HG03139 (cell line): Measurements from ENCODE around the gene SPATA2L.
A peak's percentile ranks its signal among the peaks of the same experiment; 100 is the strongest.
"Not testable (repeated sequence)": the region's sequence is repeated elsewhere in the genome, so short reads cannot be mapped to it uniquely, and the experiment has no call there.

ENCODE experiments used
- ATAC-seq: cut with Tn5 transposase; IDR thresholded peaks from one replicate; pipeline ENCODE4 v1.9.1; 2021; ENCODE audit not compliant: unreplicated experiment

Gene SPATA2L

DNA sequence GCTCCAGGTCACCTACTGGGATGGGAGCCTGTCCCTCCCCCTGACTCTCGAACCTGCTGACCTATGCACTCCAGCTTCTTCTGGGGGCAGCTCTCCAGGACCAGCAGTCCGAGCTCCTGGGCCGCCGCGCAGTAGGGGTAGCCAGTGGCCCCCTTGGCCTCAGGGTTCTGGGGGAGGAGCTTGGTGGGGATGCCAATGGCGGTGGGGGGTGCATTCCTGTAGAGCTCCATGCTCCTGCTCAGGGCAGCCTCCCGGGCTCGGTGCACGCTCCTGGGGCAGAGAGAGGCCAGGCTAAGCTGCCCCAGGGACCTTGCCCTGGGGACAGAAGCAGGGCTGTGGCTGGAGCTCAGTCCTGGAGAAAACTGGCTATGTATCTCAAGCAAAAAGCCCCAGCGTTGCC is 7.7 kb upstream of the SPATA2L start:
- no peak for ATAC-seq

DNA sequence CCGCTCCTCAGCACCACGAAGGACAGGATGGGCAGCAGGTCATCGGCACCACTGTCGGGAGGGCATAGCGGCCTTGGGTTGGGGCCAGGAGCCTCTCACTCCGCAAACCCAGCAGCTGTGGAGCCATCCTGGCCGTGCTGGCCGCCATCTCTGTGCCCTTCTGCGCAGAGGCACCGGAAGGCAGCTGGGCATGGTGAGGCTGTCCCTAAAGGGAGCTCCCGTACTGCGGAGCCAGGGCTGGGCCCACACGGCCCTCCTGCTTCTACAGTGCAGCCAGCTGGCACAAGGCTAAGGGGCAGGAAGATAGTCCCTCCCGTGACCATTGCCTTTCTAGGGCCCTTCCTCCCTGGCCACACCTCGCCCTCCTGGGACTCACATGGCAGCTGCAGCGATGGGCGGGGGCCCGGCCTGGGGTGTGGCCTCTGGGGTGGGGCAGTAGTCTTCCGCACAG is 7.0 kb upstream of the SPATA2L start:
- ATAC-seq, result no peak

DNA sequence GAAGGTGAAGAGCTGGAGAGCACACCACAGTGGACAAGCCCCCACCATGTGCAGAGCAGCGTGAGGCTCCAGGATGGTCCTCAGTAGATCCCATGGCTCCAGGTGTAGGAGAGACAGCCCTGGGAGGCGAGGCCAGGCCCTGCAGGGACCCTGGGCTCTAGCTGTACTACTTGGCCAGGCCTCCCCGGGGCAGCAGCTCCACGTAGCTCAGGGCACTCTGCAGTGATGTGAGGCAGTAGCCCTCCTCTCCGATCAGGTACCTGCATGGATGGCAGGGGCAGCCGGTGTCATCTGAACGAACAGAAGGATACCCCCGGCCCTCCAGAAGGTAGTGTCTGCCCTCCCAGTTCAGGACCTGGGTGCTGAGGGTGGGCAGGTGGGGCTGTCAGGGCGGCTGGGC is 6.2 kb upstream of the SPATA2L start:
- ATAC-seq, result no peak

DNA sequence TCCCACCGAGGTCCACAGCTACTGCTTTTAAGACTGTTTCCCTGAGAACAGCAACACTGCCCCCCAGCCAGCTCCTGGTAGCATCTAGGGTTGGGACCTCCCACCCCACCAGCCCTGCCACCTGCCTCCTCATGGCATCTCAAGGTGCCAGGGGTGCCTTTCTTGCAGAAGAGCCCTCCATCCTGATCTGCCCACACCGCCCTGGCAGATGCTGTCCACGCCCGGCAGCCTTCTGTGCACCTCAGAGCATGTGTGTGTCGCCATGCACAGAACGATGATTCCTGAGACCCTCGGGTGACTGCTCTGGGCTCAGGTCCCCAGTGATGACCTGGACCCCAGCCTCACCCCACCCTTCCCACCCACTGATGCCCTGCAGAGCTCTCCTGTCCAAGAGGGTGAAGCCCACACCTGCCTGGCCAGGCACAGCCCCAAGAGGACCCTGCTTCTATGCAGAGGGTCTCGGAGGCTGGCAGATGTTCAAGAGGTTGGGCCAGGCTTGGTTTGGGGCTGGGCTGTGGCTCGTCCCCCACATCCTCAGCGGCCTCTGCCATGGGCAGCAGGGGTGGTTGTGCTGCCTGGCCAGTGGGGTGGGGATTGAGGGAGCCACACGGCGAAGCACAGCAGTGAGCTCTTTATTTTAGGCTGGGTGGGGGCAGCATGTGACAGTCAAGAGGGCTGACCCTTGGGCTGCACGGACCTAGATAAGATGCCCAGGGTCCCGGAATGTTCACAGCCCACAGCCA is 5.2 kb upstream of the SPATA2L start:
- ATAC-seq, result no peak

DNA sequence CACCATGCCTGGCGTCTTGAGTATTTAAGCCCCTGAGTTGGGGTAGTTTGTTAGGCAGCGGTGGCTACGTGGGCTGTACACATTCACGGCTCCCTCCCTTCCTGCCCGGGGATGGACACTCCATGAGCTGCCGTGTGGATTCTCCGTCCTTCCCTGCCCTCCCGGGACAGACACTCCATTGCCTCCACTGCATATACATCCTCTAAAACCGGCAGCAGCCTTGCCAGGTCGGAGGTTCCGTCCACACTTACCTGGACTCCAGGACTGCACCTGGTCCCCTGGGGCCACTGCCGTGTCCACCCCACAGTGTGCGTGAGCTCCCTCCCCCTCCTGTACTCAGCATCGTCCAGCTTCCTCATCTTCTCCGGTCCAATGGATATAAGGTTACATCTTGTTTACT is 3.5 kb upstream of the SPATA2L start:
- ATAC-seq, result no peak

DNA sequence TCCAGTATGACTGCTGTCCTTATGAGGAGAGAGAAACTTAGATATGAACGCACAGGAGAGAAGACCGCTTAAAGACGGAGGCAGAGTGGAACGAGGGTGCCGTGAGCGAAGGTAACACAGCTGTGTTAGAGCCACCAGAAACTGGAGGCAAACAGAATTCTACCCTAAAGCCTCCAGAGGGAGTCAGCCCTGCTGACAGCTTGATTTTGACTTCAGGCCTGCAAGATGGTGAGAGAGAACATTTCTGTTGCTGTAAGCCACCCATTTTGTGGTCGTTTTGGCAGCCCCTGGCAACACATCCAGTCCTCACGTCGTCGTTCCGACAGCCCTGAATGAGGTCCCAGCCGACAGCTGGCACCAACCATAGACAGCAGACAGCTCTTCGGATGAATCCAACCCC is 2.8 kb upstream of the SPATA2L start:
- ATAC-seq, result no peak

DNA sequence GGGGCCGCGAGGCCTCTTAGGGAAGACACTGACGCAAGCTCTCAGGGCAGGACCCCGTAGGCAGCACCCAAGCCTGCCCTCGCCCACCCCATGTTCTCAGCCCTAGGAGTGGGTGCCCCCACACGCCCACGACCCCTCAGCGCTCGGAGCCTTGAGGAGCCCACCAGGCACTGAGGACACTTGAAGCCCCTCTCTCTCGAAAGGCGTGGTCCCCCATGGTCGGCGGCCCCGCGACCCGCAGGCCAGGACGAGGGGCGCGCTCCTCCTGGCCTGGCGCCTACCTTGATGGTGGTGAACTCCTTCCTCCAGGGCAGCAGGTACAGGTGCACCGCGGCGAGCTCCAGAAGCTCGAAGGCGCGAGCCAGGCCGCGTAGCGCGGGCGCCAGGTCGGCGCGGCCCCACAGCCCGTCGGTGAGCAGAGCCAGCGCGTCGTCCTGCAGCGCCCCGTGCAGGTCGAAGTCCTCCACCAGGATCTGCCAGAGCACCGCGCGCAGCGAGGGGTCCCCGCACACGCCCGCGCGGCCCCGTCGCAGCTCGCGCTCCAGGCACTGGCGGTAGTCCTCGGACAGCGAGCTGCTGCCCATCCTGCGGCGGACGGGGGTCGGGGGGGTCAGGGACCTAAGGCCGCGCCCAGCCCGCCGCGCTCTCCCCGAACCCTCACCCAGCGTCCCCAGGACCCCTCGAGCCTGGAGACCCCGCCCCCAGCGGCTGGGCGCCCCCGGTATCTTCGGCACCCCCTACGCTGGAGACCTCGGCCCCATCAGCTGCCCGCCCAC is 668 bp downstream of the SPATA2L start:
- ATAC-seq, result peak; percentile 17

DNA sequence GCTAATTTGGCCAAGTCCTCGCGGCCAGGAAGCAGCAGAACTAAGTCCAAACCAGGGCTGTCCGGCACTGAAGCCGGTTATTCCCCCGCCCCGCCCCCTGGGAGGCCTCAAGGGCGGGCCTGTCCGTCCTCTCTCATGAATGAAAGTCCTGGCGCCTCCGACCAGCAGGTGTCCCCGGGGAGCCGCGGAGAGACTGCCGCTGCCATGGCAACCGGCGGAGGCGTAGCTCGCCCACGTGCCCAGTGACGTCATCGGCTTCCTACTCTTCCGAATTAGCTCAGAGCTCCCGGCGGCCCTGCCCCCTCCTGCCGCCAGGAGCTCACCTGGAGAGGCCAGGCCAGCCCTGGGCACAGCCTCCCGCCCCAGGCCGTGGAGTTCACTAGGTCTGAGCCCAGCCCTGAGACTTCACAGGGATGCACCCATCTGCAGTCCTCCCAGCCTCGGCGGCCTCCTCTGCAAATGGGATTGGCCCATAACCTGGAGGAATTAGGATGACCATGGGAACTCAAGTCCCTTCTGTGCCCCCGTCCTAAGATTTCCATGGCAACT is 1.3 kb downstream of the SPATA2L start:
- peak; percentile 42 for ATAC-seq

DNA sequence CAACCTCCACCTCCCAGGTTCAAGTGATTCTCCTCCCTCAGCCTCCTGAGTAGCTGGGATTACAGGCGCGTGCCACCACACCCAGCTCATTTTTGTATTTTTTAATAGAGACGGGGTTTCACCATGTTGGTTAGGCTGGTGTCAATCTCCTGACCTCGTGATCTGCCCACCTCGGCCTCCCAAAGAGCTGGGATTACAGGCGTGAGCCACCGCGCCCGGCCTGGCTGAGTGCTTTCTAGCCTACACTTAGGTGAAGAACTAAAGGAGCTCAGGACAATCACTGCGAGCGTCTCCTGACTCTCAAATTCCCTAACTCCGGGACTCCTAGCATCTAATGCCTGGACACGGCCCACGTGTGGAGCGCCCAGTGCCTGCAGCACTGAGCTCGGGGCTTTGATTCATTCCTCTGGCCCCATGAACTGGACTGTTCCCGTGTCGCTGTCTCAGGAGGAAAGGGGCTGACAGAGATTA is 1.8 kb downstream of the SPATA2L start:
- not testable (repeated sequence) for ATAC-seq

DNA sequence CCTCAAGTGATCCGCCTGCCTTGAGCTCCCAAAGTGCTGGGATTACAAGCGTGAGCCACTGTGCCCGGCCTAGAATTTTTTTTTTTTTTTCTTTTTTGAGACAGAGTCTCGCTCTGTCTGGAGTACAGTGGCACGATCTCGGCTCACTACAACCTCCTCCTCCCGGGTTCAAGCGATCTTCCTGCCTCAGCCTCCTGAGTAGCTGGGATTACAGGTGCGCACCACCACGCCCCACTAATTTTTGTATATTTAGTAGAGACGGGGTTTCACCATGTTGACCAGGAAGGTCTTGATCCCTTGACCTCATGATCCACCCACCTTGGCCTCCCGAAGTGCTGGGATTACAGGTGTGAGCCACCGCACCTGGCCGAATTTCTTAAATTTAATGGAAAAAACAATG is 2.8 kb downstream of the SPATA2L start:
- ATAC-seq, result not testable (repeated sequence)

DNA sequence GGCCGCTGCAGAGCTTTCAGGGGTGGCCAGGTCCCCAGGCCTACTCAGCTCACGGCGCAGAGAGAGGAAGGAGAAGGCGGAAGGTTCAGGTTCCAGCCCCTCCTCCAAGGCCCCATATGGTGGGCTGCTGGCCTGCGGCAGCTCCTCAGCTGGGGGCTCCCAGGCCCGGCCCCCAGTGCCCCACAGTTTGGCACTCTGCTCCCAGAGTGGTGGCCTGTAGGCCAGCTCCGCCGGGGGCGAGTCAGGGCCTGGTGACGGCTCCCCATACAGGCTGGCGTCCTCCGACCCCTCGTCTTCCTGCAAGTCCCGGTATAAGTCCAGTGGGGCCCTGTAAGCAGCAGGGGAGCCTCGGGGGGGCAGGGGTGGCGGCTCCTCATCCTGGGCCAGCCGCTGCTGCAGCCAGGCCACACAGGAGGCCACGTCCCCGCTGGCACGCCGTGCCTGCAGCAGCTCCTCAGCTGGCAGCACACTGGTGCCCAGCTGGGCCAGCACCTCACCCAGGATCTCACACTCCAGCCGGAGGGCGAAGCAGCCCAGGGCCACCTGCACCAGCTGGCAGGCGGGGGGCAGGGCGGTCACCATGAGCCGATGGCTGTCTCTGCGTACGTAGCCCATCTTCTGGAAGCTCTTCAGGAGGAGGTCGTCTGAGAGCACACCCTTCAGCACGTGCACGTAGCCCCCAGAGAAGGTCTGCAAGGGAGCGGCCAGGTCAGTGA is 3.7 kb downstream of the SPATA2L start:
- ATAC-seq, result no peak

DNA sequence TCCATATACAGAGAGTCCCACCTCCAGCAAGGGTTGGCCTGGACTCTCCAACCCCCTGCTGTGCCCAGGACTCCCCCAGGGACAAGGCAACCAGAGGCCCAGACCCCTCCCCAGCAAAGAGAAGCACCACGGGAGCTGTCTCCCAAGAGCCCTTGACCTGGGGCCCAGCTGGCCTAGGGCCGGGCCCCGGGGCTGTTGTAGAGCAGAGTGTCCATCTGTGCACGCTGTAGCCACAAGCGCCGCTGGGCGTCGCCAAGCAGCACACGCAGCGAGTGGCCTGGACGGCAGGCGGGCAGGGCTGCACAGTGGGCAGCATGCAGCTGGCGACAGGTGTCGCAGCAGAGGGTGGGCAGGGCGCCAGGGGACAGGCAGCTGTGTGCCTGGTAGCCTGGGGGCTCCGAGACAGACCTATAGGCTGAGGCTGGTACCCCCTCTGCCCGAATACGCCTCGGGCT is 4.3 kb downstream of the SPATA2L start:
- ATAC-seq, result no peak

DNA sequence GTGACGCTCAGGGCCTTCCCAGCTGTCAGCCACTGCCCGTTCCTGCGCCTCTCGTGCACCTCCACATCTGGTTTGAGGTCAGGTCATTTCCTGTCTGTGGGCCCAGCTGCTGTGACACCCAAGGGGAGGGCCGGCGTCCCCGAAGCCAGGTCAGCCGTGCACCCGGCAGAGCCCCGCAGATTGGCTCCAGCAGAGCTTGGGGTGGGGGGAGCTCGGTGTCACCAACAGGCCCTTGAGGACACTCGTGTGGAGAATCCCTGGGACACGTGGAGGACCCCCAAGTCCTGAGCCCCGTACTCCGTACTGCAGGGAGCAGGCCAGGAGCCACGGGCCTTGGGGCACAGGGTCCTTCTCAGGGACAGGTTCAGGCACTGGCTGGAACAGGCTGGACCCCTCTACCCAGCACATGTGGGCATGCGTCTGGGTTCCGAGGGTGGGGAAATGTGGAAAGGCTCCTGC is 4.8 kb downstream of the SPATA2L start:
- no peak for ATAC-seq

DNA sequence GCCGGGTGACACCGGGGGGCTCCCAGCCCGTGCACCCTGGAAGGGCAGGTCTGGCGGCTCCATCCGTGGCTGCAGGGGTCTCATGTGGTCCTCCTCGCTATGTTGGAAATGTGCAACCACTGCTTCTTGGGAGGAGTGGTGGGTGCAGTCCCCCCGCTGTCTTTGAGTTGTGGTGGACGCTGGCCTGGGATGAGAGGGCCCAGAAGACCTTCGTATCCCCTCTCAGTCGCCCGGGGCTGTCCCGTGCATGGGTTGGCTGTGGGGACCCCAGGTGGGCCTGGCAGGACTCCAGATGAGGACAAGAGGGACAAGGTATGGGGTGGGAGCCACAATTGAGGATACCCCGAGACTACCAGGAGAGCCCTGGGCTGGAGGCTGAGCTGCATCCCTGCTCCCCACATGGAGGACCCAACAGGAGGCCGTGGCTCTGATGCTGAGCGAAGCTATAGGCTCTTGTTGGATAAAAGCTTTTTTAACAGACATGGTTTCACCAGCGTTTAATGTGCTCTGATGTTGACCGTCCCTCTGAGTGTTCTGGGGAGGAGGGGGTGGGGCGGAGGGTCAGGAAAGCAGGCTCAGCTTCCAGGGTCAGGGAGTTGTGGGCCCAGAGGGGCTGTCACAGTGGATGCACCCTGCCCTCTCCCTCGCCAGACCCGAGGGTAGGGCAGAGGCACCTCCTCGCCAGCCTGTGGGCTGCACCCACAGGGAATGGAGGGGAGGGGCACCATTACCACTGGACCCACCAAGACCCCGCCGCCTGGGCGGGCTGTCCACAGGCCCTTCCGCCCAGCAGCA is 5.4 kb downstream of the SPATA2L start:
- no peak for ATAC-seq

DNA sequence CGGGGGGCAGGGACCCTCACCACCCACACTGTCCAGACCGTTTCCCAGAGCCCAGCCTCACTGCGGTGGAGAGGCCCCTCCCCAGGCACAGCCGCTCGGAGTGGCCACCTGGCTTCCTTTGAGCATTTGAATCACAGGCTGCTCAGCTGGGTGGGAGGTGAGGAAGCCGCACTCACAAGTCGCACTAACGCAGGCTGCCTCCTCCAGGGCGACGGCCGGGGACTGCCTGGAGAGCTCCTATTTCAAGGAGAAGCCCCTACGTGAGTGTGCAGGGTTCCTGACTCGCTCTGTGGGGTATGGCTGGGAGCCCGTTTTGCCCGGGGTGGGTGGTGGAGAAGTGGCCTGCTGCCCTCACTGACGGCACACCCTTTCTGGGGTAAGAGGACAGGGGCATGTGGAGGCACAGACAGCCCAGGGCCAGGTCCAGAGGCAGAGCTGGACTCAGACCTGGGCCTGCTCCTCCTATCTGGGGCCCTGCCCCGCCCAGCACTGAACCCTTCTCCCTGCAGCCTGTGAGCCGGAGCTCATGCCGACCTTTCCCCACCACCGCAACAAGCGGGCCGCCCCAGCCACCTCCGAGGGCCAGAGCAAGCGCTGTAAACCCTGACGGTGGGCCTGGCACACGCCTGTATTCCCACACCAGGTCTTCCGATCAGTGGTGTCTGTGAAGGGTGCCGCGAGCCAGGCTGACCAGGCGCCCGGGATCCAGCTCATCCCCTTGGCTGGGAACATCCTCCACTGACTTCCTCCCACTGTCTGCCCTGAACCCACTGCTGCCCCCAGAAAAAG is 6.2 kb downstream of the SPATA2L start:
- ATAC-seq, result no peak

DNA sequence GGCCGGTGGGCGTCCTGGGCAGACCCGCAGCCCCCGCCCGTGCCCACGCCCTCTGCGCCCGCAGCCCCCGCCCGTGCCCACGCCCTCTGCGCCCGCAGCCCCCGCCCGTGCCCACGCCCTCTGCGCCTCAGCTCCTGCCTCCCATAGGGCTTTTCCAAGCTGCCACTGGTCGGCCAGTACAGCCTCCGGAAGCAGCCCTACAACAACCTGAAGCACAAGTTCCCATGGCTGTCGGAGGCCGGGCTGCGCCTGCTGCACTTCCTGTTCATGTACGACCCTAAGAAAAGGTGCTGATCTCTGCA is 6.8 kb downstream of the SPATA2L start:
- not testable (repeated sequence) for ATAC-seq

DNA sequence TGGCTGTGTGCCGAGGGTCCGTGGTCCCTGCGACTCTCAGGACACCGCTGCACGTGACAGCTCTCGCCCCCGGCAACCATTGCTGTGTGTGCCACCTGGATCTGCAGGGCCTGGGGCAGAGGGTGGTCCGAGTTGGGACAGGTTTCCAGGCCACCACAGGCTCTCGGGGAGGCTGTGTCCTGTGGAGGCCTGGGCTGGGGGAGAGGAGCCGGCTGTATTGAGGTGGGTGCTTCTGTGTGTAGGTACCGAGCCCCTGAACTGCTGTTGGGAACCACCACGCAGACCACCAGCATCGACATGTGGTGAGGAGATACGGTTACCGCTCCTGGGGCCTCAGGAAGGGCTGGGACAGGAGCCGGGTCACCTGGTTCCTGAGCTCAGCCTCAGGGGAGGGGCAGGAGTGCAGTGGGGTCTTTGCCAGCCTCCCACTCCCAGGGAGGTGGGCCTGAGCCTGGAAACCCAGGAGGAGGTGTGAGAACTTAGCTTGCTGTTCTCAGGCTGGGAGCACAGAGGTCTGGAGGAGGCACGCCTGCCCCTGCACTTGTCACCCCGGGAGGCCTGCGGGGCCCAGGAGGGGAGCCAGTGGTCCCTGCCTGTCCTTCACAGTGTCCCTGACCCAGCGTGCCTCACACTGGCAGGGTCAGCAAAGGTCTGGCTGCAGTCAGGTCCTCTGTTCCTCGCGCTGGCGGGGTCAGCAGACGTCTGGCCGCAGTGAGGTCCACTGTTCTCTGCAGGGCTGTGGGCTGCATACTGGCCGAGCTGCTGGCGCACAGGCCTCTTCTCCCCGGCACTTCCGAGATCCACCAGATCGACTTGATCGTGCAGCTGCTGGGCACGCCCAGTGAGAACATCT is 7.3 kb downstream of the SPATA2L start:
- no peak for ATAC-seq

DNA sequence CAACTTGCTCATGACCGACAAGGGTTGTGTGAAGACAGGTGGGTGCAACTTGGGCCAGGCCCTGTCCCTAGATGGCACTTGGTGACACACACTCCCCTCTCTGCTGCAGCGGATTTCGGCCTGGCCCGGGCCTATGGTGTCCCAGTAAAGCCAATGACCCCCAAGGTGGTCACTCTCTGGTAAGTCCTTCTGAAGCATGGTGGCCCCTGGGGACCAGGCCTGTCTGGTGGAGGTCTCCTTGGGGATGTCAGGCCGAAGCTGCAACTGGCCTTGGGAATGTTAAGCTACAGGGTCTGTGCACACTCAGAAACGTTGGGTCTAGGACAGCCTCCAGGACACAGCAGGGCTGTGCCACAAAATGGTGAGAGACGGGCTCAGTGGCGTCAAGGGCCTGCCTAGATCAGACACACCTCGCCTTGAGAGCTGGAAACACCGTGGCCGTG is 8.2 kb downstream of the SPATA2L start:
- ATAC-seq, result no peak
